Esophagus squamous epithelium (tissue), 4 donors: ENCODE measurements around the gene SOX1.

ENCODE experiments used
- POLR2A ChIP-seq, 4 donors: fragments of 450-650 bp; IDR thresholded peaks; one replicate each; pipeline ENCODE4 v1.6.1; 2017; ENCODE audit warnings: antibody characterized with exemption in 4 of 4, mild to moderate bottlenecking in 4 of 4, moderate library complexity in 3 of 4
- TF ChIP-seq, protein P1 (sequence below), 6 experiments: fragments of 450-650 bp in 4 of 6; fragments of 200-600 bp in 2 of 6; sonication (generic) in 2 of 6; IDR thresholded peaks; one replicate each; pipeline ENCODE4 v1.5.1; 2016 to 2019; ENCODE audit warnings: antibody characterized with exemption in 6 of 6, mild to moderate bottlenecking in 4 of 6, moderate library complexity in 4 of 6

DNA sequence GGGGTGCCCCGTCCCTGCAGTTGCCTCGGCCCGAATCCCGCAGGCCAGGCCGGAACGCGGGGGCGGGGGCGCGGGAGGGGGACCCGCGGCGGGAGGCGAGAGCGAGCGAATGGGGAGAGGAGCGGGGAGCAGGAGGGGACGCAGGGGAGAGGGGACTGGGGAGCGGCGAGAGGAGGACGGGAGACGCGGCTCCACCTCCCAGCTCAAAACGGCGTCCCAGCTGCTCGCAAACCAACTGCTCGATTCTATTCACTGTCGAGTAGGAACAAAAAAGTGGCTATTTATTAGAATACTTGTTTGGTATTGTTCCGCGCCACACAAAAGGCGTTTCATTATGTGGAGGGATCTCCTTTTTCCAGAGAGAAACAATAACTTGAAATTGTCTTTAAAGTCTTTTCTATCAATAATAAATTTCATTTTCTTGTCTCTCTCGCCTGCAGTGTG, 10.6 kb upstream of the SOX1 start:
- TF ChIP-seq POLR2A (IDR thresholded peaks at IDR 0.05) = no peak
- TF ChIP-seq, protein P1, sequence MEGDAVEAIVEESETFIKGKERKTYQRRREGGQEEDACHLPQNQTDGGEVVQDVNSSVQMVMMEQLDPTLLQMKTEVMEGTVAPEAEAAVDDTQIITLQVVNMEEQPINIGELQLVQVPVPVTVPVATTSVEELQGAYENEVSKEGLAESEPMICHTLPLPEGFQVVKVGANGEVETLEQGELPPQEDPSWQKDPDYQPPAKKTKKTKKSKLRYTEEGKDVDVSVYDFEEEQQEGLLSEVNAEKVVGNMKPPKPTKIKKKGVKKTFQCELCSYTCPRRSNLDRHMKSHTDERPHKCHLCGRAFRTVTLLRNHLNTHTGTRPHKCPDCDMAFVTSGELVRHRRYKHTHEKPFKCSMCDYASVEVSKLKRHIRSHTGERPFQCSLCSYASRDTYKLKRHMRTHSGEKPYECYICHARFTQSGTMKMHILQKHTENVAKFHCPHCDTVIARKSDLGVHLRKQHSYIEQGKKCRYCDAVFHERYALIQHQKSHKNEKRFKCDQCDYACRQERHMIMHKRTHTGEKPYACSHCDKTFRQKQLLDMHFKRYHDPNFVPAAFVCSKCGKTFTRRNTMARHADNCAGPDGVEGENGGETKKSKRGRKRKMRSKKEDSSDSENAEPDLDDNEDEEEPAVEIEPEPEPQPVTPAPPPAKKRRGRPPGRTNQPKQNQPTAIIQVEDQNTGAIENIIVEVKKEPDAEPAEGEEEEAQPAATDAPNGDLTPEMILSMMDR (IDR thresholded peaks at IDR 0.05) = no peak
